Measurements from ENCODE around the gene VAMP1. TPM values are rescaled to one million over a fixed set of nuclear protein-coding genes. Genes with fewer than 3 reads are reported as not detected.
A peak's percentile ranks its signal among the peaks of the same experiment; 100 is the strongest.

VAMP1 gene
- total RNA-seq, 4 donors from 2014 or later = 10.5 to 45.5 (median 17.9) TPM

DNA sequence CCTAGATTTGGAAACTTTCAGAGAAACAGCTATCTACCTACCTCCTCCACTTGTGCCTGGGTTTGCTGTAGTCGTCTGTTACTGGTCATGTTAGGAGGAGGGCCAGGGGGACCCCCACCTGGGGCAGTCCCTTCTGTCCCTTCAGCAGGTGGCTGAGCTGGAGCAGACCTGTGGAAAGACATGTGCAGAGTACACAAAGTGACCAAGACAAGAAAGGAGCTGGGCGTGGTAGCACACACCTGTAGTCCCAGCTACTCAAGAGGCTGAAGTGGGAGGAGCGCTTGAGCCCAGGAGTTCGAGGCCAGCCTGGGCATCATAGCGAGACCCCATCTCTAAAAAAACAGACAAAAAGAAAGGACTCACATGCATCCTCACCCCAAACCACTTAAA is 4.3 kb downstream of the VAMP1 start:
- Histone ChIP-seq H3K9me3 (no peaks in the 10 kb centered on the region), H3K4me1 (peaks cover 0 to 76% (median under 1%) of the 10 kb centered on the region in 3 donors), H3K4me3 (no peak overlapping the region), H3K27me3 (no peaks in the 10 kb centered on the region), H3K27ac (peak overlapping the region in 2 of 4 donors; percentile 6 to 34), H3K36me3 (peaks cover 0 to 50% of the 10 kb centered on the region in 2 donors)
- TF ChIP-seq EP300 (IDR thresholded peaks at IDR 0.05) (no peak), CTCF (IDR thresholded peaks at IDR 0.05) (no peak), POLR2AphosphoS5 (IDR thresholded peaks at IDR 0.05) (no peak)
- 74 to 76% methylated on average over 3 to 5 of the region's 5 CpGs for WGBS, 2 donors (ENCODE audit: low coverage in 1 of 2)
- ATAC-seq = no peak

DNA sequence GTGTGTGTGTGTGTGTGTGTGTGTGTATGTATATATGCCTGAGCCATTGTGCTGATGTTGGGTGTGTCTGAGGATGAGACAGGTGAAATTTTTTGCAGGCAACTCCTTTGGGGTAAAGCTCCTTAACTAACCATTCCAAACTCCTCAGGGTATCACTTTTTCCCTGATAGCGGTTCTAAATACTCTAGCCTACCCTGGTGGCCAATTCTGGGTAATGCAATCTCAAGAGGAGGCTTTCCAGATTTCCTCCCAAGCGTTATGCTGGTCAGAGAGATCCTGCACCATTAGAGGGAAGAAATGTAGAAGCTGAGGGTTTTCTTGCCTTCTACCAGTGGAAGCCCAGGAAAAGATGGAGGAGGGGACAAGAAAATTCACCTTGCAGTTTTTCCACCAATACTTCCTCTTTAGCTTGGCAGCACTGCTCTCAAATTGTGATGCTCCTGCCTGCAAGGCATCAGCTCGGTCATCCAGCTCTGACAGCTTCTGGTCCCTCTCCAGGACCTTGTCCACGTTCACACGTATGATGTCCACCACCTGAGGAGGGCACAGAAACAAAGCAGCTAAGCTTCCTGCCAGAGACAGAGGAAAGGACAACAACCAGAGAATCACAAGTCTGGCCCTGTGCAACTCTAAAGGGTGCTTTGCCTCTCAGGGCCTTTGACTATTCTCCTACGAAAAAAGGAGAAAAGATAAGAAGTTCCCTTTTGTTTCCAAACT is 4.9 kb downstream of the VAMP1 start:
- H3K27me3 ChIP-seq = no peaks in the 10 kb centered on the region
- H3K36me3 ChIP-seq = peaks cover 0 to 56% of the 10 kb centered on the region in 2 donors
- no peak overlapping the region for H3K4me3 ChIP-seq
- H3K9me3 ChIP-seq = no peaks in the 10 kb centered on the region
- H3K4me1 ChIP-seq = peaks cover 0 to 80% (median 0%) of the 10 kb centered on the region in 3 donors
- ATAC-seq = peak; percentile 62
- WGBS, 2 donors (ENCODE audit: low coverage in 1 of 2) = 0 to 20% methylated on average over 2 to 6 of the region's 6 CpGs
- no peak for TF ChIP-seq POLR2AphosphoS5 (IDR thresholded peaks at IDR 0.05)
- TF ChIP-seq CTCF (IDR thresholded peaks at IDR 0.05) = peak in 3 of 4 experiments; percentile 89 to 97 (median 95)
- TF ChIP-seq POLR2A (IDR thresholded peaks at IDR 0.05) = no peak
- no peak for TF ChIP-seq EP300 (IDR thresholded peaks at IDR 0.05)
- H3K27ac ChIP-seq = peak overlapping the region in 3 of 4 donors; percentile 6 to 34 (median 25)

DNA sequence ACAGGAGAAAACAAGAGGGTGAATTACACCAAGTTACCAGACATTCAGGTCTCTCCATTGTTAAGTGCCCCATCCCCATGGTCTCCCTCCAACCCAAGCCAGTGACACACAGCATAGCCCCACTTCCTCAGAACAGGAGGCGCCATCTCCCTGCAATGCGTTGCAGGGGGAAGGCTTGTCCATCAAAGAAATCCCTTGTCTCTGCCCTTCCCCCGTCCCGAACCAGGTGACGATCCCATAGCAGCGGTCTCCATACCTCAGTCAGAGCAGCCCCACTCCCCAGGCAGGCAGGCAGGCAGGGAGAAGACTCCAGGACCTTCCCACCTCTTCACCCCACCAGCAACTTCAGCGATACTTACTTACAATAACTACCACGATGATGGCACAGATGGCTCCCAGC is 5.9 kb downstream of the VAMP1 start:
- WGBS, 2 donors (ENCODE audit: low coverage in 1 of 2) = 86 to 100% methylated on average over 1 to 4 of the region's 8 CpGs
- TF ChIP-seq CTCF (IDR thresholded peaks at IDR 0.05) (no peak), POLR2A (IDR thresholded peaks at IDR 0.05) (no peak), POLR2AphosphoS5 (IDR thresholded peaks at IDR 0.05) (no peak), EP300 (IDR thresholded peaks at IDR 0.05) (no peak)
- peaks cover 0 to 66% of the 10 kb centered on the region in 2 donors for H3K36me3 ChIP-seq
- ATAC-seq = no peak
- H3K27ac ChIP-seq = peak overlapping the region in 2 of 4 donors; percentile 54 to 60
- no peaks in the 10 kb centered on the region for H3K27me3 ChIP-seq
- H3K4me1 ChIP-seq = peaks cover 0 to 76% (median 0%) of the 10 kb centered on the region in 3 donors
- no peak overlapping the region for H3K4me3 ChIP-seq
- no peaks in the 10 kb centered on the region for H3K9me3 ChIP-seq

DNA sequence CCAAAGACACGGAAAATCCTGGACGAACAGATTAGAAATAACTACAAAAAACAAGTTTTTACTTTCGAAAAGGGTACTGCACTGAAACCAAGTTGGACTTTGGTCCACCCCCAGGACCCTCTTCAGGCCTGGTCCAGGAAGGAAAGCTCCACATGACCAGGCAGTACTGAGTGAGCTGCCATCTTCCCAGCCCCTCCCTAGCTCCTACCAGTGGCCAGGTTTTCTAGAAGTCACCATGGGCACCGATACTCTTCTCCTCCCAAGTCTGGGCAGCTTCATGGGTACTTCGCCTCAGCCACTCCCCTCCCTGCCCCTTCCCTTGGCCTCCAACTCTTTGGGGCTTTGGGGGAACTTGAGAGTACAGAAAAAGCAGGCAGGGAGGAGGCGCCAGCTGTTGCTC is 6.6 kb downstream of the VAMP1 start:
- Histone ChIP-seq H3K4me3 (no peak overlapping the region), H3K36me3 (peaks cover 0 to 73% of the 10 kb centered on the region in 2 donors), H3K27ac (peak overlapping the region in 3 of 4 donors; percentile 38 to 60 (median 54)), H3K27me3 (no peaks in the 10 kb centered on the region), H3K9me3 (no peaks in the 10 kb centered on the region), H3K4me1 (peaks cover 0 to 70% (median 0%) of the 10 kb centered on the region in 3 donors)
- WGBS, 2 donors (ENCODE audit: low coverage in 1 of 2) = 55 to 73% methylated on average over 4 of the region's 6 CpGs
- TF ChIP-seq CTCF (IDR thresholded peaks at IDR 0.05) = no peak
- no peak for TF ChIP-seq POLR2A (IDR thresholded peaks at IDR 0.05)
- no peak for TF ChIP-seq EP300 (IDR thresholded peaks at IDR 0.05)
- ATAC-seq = no peak

- H3K27me3 ChIP-seq = no peaks in the 10 kb centered on the region
- 72 to 77% methylated on average over 4 to 7 of the region's 7 CpGs for WGBS, 2 donors (ENCODE audit: low coverage in 1 of 2)
- H3K9me3 ChIP-seq = no peaks in the 10 kb centered on the region
- TF ChIP-seq CTCF (IDR thresholded peaks at IDR 0.05) (no peak), EP300 (IDR thresholded peaks at IDR 0.05) (no peak), POLR2A (IDR thresholded peaks at IDR 0.05) (no peak), POLR2AphosphoS5 (IDR thresholded peaks at IDR 0.05) (no peak)
- no peak for ATAC-seq
- peak overlapping the region in 3 of 4 donors; percentile 50 to 60 (median 54) for H3K27ac ChIP-seq
- H3K4me3 ChIP-seq = no peak overlapping the region
- peaks cover 0 to 79% of the 10 kb centered on the region in 2 donors for H3K36me3 ChIP-seq
- H3K4me1 ChIP-seq = peaks cover 0 to 63% (median 0%) of the 10 kb centered on the region in 3 donors
Observed at GRCh38 chr12:6463216-6463615, 7.3 kb downstream of the VAMP1 start.
